ENCODE data around the gene RNFT2.

DNA sequence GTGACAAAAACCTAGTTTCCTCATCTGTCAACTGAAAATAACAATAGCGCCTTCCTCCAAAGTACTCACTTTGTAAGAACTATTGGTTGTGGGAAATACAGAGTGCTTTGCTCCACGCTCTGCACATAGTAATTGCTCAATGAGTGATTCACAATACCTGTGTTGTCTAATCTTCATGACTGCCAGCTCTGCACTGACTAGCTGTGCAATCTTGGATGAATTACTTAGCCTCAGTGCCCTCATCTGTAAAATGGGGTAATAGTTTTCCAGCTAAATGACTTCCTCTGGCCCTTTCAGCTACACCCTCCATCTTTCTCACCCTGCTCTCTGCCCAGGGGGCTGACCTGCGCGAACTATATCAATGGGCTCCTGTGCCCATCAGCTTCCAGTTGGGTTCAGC is 42.8 kb downstream of the RNFT2 start:
- TF ChIP-seq POLR2A (IDR thresholded peaks at IDR 0.05) = no peak
- TF ChIP-seq, protein P1, sequence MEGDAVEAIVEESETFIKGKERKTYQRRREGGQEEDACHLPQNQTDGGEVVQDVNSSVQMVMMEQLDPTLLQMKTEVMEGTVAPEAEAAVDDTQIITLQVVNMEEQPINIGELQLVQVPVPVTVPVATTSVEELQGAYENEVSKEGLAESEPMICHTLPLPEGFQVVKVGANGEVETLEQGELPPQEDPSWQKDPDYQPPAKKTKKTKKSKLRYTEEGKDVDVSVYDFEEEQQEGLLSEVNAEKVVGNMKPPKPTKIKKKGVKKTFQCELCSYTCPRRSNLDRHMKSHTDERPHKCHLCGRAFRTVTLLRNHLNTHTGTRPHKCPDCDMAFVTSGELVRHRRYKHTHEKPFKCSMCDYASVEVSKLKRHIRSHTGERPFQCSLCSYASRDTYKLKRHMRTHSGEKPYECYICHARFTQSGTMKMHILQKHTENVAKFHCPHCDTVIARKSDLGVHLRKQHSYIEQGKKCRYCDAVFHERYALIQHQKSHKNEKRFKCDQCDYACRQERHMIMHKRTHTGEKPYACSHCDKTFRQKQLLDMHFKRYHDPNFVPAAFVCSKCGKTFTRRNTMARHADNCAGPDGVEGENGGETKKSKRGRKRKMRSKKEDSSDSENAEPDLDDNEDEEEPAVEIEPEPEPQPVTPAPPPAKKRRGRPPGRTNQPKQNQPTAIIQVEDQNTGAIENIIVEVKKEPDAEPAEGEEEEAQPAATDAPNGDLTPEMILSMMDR (IDR thresholded peaks at IDR 0.05) = no peak

All from esophagus squamous epithelium (tissue), 4 donors.